ENCODE data around the gene PLPPR1.
"Not testable (repeated sequence)": the region's sequence is repeated elsewhere in the genome, so short reads cannot be mapped to it uniquely, and the experiment has no call there.

Gene PLPPR1

GRCh38 chr9:101032426-101032825 is 3.9 kb downstream of the PLPPR1 start:
- TF ChIP-seq CTCF (conservative IDR thresholded peaks at IDR 0.05) (no peak), ZFX (IDR thresholded peaks at IDR 0.05) (no peak)
- no peak overlapping the region for H3K27ac ChIP-seq

- TF ChIP-seq ZFX (IDR thresholded peaks at IDR 0.05) (no peak), CTCF (conservative IDR thresholded peaks at IDR 0.05) (no peak)
- no peak overlapping the region for H3K27ac ChIP-seq
These were observed 5.7 kb downstream of the PLPPR1 start for GRCh38 chr9:101034222-101034621.

- TF ChIP-seq CTCF (conservative IDR thresholded peaks at IDR 0.05) = no peak
- no peak for TF ChIP-seq ZFX (IDR thresholded peaks at IDR 0.05)
- no peak overlapping the region for H3K27ac ChIP-seq
These were observed 6.6 kb downstream of the PLPPR1 start for GRCh38 chr9:101035098-101035497.

GRCh38 chr9:101037430-101037829 is 8.9 kb downstream of the PLPPR1 start:
- H3K27ac ChIP-seq = no peak overlapping the region
- TF ChIP-seq ZFX (IDR thresholded peaks at IDR 0.05) (no peak), CTCF (conservative IDR thresholded peaks at IDR 0.05) (no peak)

- H3K27ac ChIP-seq = no peak overlapping the region
- TF ChIP-seq ZFX (IDR thresholded peaks at IDR 0.05) (no peak), CTCF (conservative IDR thresholded peaks at IDR 0.05) (no peak)
These were observed 10.0 kb downstream of the PLPPR1 start for GRCh38 chr9:101038488-101038887.

- H3K27ac ChIP-seq = not testable (repeated sequence)
These were observed 11.1 kb downstream of the PLPPR1 start for GRCh38 chr9:101039581-101039980.

- TF ChIP-seq ZFX (IDR thresholded peaks at IDR 0.05) (no peak), CTCF (conservative IDR thresholded peaks at IDR 0.05) (no peak)
- no peak overlapping the region for H3K27ac ChIP-seq
These were observed 19.4 kb downstream of the PLPPR1 start for GRCh38 chr9:101047848-101048397.

- no peak for TF ChIP-seq CTCF (conservative IDR thresholded peaks at IDR 0.05)
- no peak for TF ChIP-seq ZFX (IDR thresholded peaks at IDR 0.05)
- no peak overlapping the region for H3K27ac ChIP-seq
These were observed 22.1 kb downstream of the PLPPR1 start for GRCh38 chr9:101050650-101051049.
